WTC11 (cell line): ENCODE measurements around the gene PDHB. TPM values are rescaled to one million over a fixed set of nuclear protein-coding genes. Genes with fewer than 3 reads are reported as not detected.

Experiments used
- ATAC-seq: fragments of 200-7000 bp; cut with Tn5 transposase; 2 replicates; pipeline ENCODE4 v1.10.0; 2021; ENCODE audit warnings: mild to moderate bottlenecking, moderate library complexity
- CTCF ChIA-PET: fragments of 300-600 bp; sonication (Branson Sonifier 250); formaldehyde crosslinking; loops from one replicate; lab custom pipeline; 2021; ENCODE audit warnings: antibody characterized with exemption; lab: Charles Lee
- POLR2A ChIA-PET: fragments of 350-600 bp; sonication (Branson Sonifier 250); formaldehyde crosslinking; loops from one replicate; lab custom pipeline; 2021; ENCODE audit warnings: antibody characterized with exemption; lab: Charles Lee
- DNase-seq: peaks from one replicate; pipeline ENCODE4 v3.0.0; 2021; ENCODE audit warnings: low spot score
- H3K27ac Mint-ChIP-seq: 2 replicates; pipeline ENCODE4 v1.8.0; 2021; ENCODE audit warnings: mixed read lengths
- H3K27me3 Mint-ChIP-seq: 2 replicates; pipeline ENCODE4 v1.8.0; 2021; ENCODE audit warnings: low read depth, mild to moderate bottlenecking, moderate library complexity, mixed read lengths
- H3K36me3 Mint-ChIP-seq: 2 replicates; pipeline ENCODE4 v1.8.0; 2021; ENCODE audit warnings: mixed read lengths
- H3K4me1 Mint-ChIP-seq: 2 replicates; pipeline ENCODE4 v1.8.0; 2022; ENCODE audit warnings: mixed read lengths
- H3K4me3 Mint-ChIP-seq: 2 replicates; pipeline ENCODE4 v1.8.0; 2021; ENCODE audit warnings: mild to moderate bottlenecking, moderate library complexity, mixed read lengths
- H3K9me3 Mint-ChIP-seq: 2 replicates; pipeline ENCODE4 v1.8.0; 2021; ENCODE audit warnings: mixed read lengths
- AR ChIP-seq: fragments of 250-450 bp; sonication (Bioruptor Pico); IDR thresholded peaks from 2 replicates; pipeline ENCODE4 v1.9.0; 2021; ENCODE audit warnings: mild to moderate bottlenecking
- ATF1 ChIP-seq: sonication (generic); formaldehyde crosslinking; IDR thresholded peaks from 2 replicates; pipeline ENCODE4 v1.8.1; 2023; ENCODE audit warnings: mild to moderate bottlenecking, moderate library complexity, missing genetic modification reagents
- CREB1 ChIP-seq: sonication (generic); formaldehyde crosslinking; IDR thresholded peaks from 2 replicates; pipeline ENCODE4 v1.8.0; 2023; ENCODE audit warnings: mild to moderate bottlenecking, missing genetic modification reagents
- ESRRA ChIP-seq: sonication (generic); formaldehyde crosslinking; IDR thresholded peaks from 2 replicates; pipeline ENCODE4 v1.8.1; 2022; ENCODE audit warnings: mild to moderate bottlenecking, missing genetic modification reagents, borderline replicate concordance
- GTF2I ChIP-seq: fragments of 250-450 bp; sonication (Bioruptor Pico); conservative IDR thresholded peaks from 2 replicates; pipeline ENCODE4 v1.4.0; 2021; ENCODE audit warnings: mild to moderate bottlenecking
- JUN ChIP-seq: sonication (generic); formaldehyde crosslinking; IDR thresholded peaks from 2 replicates; pipeline ENCODE4 v1.8.0; 2023; ENCODE audit warnings: mild to moderate bottlenecking, missing genetic modification reagents
- MXD4 ChIP-seq: fragments of 250-450 bp; sonication (Bioruptor Pico); IDR thresholded peaks from 2 replicates; pipeline ENCODE4 v1.8.0; 2021; ENCODE audit warnings: mild to moderate bottlenecking, moderate library complexity, borderline replicate concordance
- NR2C2 ChIP-seq: sonication (generic); formaldehyde crosslinking; IDR thresholded peaks from 2 replicates; pipeline ENCODE4 v1.8.0; 2022; ENCODE audit warnings: mild to moderate bottlenecking, missing genetic modification reagents
- RELA ChIP-seq: sonication (generic); formaldehyde crosslinking; IDR thresholded peaks from 2 replicates; pipeline ENCODE4 v1.8.1; 2022; ENCODE audit warnings: missing genetic modification reagents, mild to moderate bottlenecking, borderline replicate concordance
- RORB ChIP-seq: fragments of 250-450 bp; sonication (Bioruptor Pico); IDR thresholded peaks from 2 replicates; pipeline ENCODE4 v1.9.0; 2021; ENCODE audit warnings: mild to moderate bottlenecking
- SP1 ChIP-seq: sonication (generic); formaldehyde crosslinking; conservative IDR thresholded peaks from 2 replicates; pipeline ENCODE4 v1.8.1; 2022; ENCODE audit warnings: missing genetic modification reagents
- TCF7 ChIP-seq: sonication (generic); formaldehyde crosslinking; IDR thresholded peaks from 2 replicates; pipeline ENCODE4 v1.8.0; 2022; ENCODE audit warnings: mild to moderate bottlenecking, low read depth, missing genetic modification reagents, moderate library complexity
- ZNF396 ChIP-seq: fragments of 250-450 bp; sonication (Bioruptor Pico); IDR thresholded peaks from 2 replicates; pipeline ENCODE4 v1.8.0; 2021; ENCODE audit warnings: mild to moderate bottlenecking, moderate library complexity, borderline replicate concordance
- ZNF532 ChIP-seq: fragments of 250-450 bp; sonication (Bioruptor Pico); IDR thresholded peaks from 2 replicates; pipeline ENCODE4 v1.9.0; 2021; ENCODE audit warnings: mild to moderate bottlenecking, borderline replicate concordance
- total RNA-seq: library from RNA; stranded (reverse); gene quantifications from 3 replicates; pipeline ENCODE4 v1.2.3, GENCODE V29; 2021
- TF ChIP-seq, protein P1 (sequence below): sonication (generic); formaldehyde crosslinking; IDR thresholded peaks from 2 replicates; pipeline ENCODE4 v1.8.0; 2022; ENCODE audit warnings: mild to moderate bottlenecking, missing genetic modification reagents
- TF ChIP-seq, protein P2 (sequence below): sonication (generic); formaldehyde crosslinking; IDR thresholded peaks from 2 replicates; pipeline ENCODE4 v1.8.1; 2023; ENCODE audit warnings: mild to moderate bottlenecking, missing genetic modification reagents, moderate library complexity
- TF ChIP-seq, protein P3 (sequence below): sonication (generic); formaldehyde crosslinking; IDR thresholded peaks from 2 replicates; pipeline ENCODE4 v1.8.0; 2022; ENCODE audit warnings: mild to moderate bottlenecking, missing genetic modification reagents
- TF ChIP-seq, protein P4 (sequence below): fragments of 250-450 bp; sonication (Bioruptor Pico); IDR thresholded peaks from 2 replicates; pipeline ENCODE4 v1.8.0; 2021; ENCODE audit warnings: mild to moderate bottlenecking
- TF ChIP-seq, protein P5 (sequence below): fragments of 250-450 bp; sonication (Bioruptor Pico); conservative IDR thresholded peaks from 2 replicates; pipeline ENCODE4 v1.9.0; 2021; ENCODE audit warnings: mild to moderate bottlenecking

PDHB gene
- total RNA-seq, 1 experiment from 2014 or later: 131 TPM

GRCh38 chr3:58429657-58430056 lies 4.0 kb downstream of the PDHB start (continued):
- TF ChIP-seq ESRRA (CRISPR knock-in tag): no peak
- TF ChIP-seq, protein P1, sequence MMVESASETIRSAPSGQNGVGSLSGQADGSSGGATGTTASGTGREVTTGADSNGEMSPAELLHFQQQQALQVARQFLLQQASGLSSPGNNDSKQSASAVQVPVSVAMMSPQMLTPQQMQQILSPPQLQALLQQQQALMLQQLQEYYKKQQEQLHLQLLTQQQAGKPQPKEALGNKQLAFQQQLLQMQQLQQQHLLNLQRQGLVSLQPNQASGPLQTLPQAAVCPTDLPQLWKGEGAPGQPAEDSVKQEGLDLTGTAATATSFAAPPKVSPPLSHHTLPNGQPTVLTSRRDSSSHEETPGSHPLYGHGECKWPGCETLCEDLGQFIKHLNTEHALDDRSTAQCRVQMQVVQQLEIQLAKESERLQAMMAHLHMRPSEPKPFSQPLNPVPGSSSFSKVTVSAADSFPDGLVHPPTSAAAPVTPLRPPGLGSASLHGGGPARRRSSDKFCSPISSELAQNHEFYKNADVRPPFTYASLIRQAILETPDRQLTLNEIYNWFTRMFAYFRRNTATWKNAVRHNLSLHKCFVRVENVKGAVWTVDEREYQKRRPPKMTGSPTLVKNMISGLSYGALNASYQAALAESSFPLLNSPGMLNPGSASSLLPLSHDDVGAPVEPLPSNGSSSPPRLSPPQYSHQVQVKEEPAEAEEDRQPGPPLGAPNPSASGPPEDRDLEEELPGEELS (CRISPR knock-in tag): no peak
- no peak for TF ChIP-seq TCF7
- TF ChIP-seq, protein P2, sequence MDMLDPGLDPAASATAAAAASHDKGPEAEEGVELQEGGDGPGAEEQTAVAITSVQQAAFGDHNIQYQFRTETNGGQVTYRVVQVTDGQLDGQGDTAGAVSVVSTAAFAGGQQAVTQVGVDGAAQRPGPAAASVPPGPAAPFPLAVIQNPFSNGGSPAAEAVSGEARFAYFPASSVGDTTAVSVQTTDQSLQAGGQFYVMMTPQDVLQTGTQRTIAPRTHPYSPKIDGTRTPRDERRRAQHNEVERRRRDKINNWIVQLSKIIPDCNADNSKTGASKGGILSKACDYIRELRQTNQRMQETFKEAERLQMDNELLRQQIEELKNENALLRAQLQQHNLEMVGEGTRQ (CRISPR knock-in tag): no peak

DNA sequence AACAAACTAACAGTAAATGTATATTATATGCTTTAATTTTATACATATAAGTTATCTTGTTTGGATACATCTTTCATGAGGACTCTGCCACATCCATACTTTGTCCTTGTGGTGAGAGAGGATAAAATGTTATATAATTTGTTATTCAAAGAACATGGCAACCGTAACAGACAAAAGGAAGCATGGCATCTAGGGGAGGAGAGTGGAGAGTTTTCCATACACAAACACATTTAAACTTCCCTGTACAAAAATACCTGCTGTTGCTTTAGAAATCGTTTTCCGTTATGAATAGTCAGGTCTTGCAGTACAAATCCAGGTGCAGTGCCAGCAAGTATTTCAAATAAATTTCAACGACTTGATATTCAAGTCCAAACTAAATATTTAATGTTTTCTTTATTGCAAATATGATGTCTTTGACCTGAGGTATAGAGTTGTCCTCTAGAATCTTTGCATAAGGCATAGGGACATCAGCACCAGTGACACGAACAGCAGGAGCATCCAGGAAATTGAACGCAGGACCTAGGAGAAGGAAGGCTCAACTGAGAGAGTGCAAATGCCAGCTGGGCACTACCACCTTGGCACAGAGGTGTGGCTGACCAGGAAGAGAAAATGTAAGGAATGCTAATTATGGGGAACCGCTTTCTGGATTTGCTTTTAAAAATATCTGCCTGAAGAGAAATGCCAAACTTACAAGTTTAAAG lies 5.8 kb downstream of the PDHB start:
- Mint-ChIP-seq H3K4me3 (no peak overlapping the region), H3K36me3 (peaks cover 68% of the 10 kb centered on the region)
- TF ChIP-seq, protein P3, sequence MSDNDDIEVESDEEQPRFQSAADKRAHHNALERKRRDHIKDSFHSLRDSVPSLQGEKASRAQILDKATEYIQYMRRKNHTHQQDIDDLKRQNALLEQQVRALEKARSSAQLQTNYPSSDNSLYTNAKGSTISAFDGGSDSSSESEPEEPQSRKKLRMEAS (CRISPR knock-in tag): no peak
- TF ChIP-seq CREB1 (CRISPR knock-in tag) (no peak), MXD4 (CRISPR knock-in tag) (no peak), JUN (CRISPR knock-in tag) (no peak)
- TF ChIP-seq, protein P4, sequence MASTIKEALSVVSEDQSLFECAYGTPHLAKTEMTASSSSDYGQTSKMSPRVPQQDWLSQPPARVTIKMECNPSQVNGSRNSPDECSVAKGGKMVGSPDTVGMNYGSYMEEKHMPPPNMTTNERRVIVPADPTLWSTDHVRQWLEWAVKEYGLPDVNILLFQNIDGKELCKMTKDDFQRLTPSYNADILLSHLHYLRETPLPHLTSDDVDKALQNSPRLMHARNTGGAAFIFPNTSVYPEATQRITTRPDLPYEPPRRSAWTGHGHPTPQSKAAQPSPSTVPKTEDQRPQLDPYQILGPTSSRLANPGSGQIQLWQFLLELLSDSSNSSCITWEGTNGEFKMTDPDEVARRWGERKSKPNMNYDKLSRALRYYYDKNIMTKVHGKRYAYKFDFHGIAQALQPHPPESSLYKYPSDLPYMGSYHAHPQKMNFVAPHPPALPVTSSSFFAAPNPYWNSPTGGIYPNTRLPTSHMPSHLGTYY (CRISPR knock-in tag): no peak
- TF ChIP-seq, all 79 proteins: peak for 0
- no peaks in the 10 kb centered on the region for H3K27me3 Mint-ChIP-seq
- H3K27ac Mint-ChIP-seq: no peak overlapping the region
- no peaks in the 10 kb centered on the region for H3K9me3 Mint-ChIP-seq
- POLR2A ChIA-PET: no interaction called here
- CTCF ChIA-PET: no interaction called here
- peaks cover 14% of the 10 kb centered on the region for H3K4me1 Mint-ChIP-seq
- no peak for ATAC-seq
- DNase-seq: no peak

DNA sequence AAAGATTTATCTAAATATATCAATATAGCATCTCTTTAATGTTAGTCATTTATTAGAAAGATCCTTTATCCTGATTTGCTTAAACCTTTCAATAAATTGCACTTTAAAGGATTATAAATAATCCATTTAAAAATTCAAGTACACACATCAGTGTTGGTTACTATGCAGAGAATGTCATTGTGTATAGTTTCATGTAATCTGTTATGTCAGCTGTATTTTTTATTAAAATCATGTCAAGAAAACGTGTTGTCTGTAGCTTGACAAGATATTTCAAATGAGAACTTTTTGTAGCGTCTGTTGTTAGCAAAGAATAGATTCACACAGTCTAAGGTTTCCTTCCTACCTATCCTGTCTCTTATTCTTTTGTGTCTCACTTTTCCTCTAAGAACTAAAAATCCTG lies 7.8 kb downstream of the PDHB start:
- no peaks in the 10 kb centered on the region for H3K9me3 Mint-ChIP-seq
- no peak for DNase-seq
- no peak overlapping the region for H3K4me3 Mint-ChIP-seq
- no peak overlapping the region for H3K27ac Mint-ChIP-seq
- peaks cover 58% of the 10 kb centered on the region for H3K36me3 Mint-ChIP-seq
- ChIA-PET CTCF (interaction anchor here (0.6 to 1.0 kb wide), 2 partner anchors 68 to 104 kb away, joined by 3 read pairs; no protein-coding TSS in a partner anchor), POLR2A (interaction anchor here (0.5 kb wide), 1 partner anchor 100 kb away, joined by 4 read pairs; no protein-coding TSS in a partner anchor)
- H3K4me1 Mint-ChIP-seq: peaks cover 7% of the 10 kb centered on the region
- no peak for ATAC-seq
- no peaks in the 10 kb centered on the region for H3K27me3 Mint-ChIP-seq
- TF ChIP-seq RORB (CRISPR knock-in tag): no peak
- TF ChIP-seq SP1 (CRISPR knock-in tag): no peak
- TF ChIP-seq, protein P5, sequence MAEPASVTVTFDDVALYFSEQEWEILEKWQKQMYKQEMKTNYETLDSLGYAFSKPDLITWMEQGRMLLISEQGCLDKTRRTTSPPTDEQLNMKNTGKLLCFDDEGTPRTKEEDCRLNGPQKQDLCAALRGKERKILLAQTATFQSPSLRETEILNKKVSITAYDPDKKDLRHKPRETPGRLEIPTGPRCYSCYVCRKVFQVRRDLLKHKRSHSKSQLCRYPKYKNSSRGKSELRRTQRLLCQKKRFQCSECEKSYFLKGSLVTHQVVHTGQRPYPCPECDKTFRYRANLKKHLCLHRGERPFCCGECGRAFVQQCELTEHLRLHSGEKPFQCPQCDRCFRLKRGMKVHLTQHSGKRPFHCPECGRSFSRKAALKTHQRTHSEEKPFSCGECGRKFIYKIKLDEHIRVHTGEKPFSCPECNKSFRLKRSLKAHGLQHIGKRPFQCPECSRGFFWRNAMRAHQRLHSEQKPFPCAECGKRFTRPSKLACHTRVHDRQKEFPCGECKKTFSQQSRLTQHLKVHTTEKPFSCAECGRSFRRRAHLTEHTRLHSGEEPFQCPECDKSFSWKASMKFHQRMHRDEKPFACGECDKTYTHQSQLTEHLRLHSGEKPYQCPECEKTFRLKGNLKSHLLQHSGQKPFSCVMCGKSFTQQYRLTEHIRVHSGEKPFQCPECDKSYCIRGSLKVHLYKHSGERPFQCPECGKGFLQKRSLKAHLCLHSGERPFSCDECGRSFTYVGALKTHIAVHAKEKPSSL: no peak
- TF ChIP-seq JUN (CRISPR knock-in tag): no peak
- TF ChIP-seq ZNF532 (CRISPR knock-in tag): no peak
- no peak for TF ChIP-seq GTF2I (CRISPR knock-in tag)
- no peak for TF ChIP-seq MXD4 (CRISPR knock-in tag)
- TF ChIP-seq ATF1 (CRISPR knock-in tag): no peak
- no peak for TF ChIP-seq RELA (CRISPR knock-in tag)
- no peak for TF ChIP-seq ZNF396 (CRISPR knock-in tag)
- no peak for TF ChIP-seq AR (CRISPR knock-in tag)
- TF ChIP-seq NR2C2 (CRISPR knock-in tag): no peak
